ENCODE measurements around the gene HDAC4. TPM values are rescaled to one million over a fixed set of nuclear protein-coding genes. Genes with fewer than 3 reads are reported as not detected.

Gene HDAC4
- total and polyA plus RNA-seq, 4 donors: 2.9 to 37.2 (median 4.4) TPM

- WGBS: 98% methylated on average over 2 of the region's 2 CpGs
- no peak for DNase-seq (ENCODE audit: low spot score)
- H3K4me1 ChIP-seq (ENCODE audit: control insufficient read depth in 4 of 4, insufficient read depth in 4 of 4, low read length in 3 of 4): no peaks in the 10 kb centered on the region
- H3K27ac ChIP-seq (ENCODE audit: low read depth in 1 of 2, low read length in 2 of 2): no peak overlapping the region
- H3K27me3 ChIP-seq (ENCODE audit: control insufficient read depth in 4 of 4, insufficient read depth in 4 of 4, low read length in 3 of 4): no peaks in the 10 kb centered on the region
- TF ChIP-seq HNF4G (IDR thresholded peaks at IDR 0.05): no peak
- TF ChIP-seq GABPA (IDR thresholded peaks at IDR 0.05 in 1 of 2, conservative IDR thresholded peaks at IDR 0.05 in 1 of 2): no peak
- TF ChIP-seq FOXA1 (IDR thresholded peaks at IDR 0.05): no peak
- H3K9me3 ChIP-seq (ENCODE audit: control insufficient read depth in 4 of 4, low read length in 3 of 4): peaks cover 0 to 5% (median 0%) of the 10 kb centered on the region in 4 donors
- peaks cover 2 to 36% (median 18%) of the 10 kb centered on the region in 4 donors for H3K36me3 ChIP-seq (ENCODE audit: control insufficient read depth in 4 of 4, insufficient read depth in 3 of 4, low read depth in 1 of 4, low read length in 3 of 4)
- no peak overlapping the region for H3K9ac ChIP-seq (ENCODE audit: low read depth in 1 of 2, low read length in 2 of 2)
- H3K4me3 ChIP-seq (ENCODE audit: low read depth in 1 of 3, low read length in 3 of 3): no peak overlapping the region
These were observed 216.6 kb downstream of the HDAC4 start for GRCh38 chr2:239184179-239184578.

- 96% methylated on average over 23 of the region's 23 CpGs for WGBS
- H3K36me3 ChIP-seq (ENCODE audit: control insufficient read depth in 4 of 4, insufficient read depth in 3 of 4, low read depth in 1 of 4, low read length in 3 of 4): peaks cover 2 to 26% (median 11%) of the 10 kb centered on the region in 4 donors
- DNase-seq (ENCODE audit: low spot score): no peak
These were observed 217.6 kb downstream of the HDAC4 start for GRCh38 chr2:239182981-239183791.

More at GRCh38 chr2:239182981-239183791, 217.6 kb downstream of the HDAC4 start:
- no peaks in the 10 kb centered on the region for H3K9me3 ChIP-seq (ENCODE audit: control insufficient read depth in 4 of 4, low read length in 3 of 4)
- no peak overlapping the region for H3K27ac ChIP-seq (ENCODE audit: low read depth in 1 of 2, low read length in 2 of 2)
- H3K9ac ChIP-seq (ENCODE audit: low read depth in 1 of 2, low read length in 2 of 2): no peak overlapping the region
- no peaks in the 10 kb centered on the region for H3K27me3 ChIP-seq (ENCODE audit: control insufficient read depth in 4 of 4, insufficient read depth in 4 of 4, low read length in 3 of 4)
- H3K4me3 ChIP-seq (ENCODE audit: low read depth in 1 of 3, low read length in 3 of 3): no peak overlapping the region
- TF ChIP-seq NR2F2 (IDR thresholded peaks at IDR 0.05): no peak
- no peak for TF ChIP-seq REST (IDR thresholded peaks at IDR 0.05)
- no peak for TF ChIP-seq FOXA1 (IDR thresholded peaks at IDR 0.05)
- no peak for TF ChIP-seq FOXA2 (IDR thresholded peaks at IDR 0.05)
- TF ChIP-seq SP1 (IDR thresholded peaks at IDR 0.05): no peak
- TF ChIP-seq RAD21 (IDR thresholded peaks at IDR 0.05): no peak
- no peak for TF ChIP-seq YY1 (IDR thresholded peaks at IDR 0.05)
- TF ChIP-seq MAX (IDR thresholded peaks at IDR 0.05): no peak
- no peak for TF ChIP-seq HNF4G (IDR thresholded peaks at IDR 0.05)
- no peak for TF ChIP-seq JUND (IDR thresholded peaks at IDR 0.05)
- no peak for TF ChIP-seq CTCF (IDR thresholded peaks at IDR 0.05; ENCODE audit: low read depth, low read length, missing input control)
- TF ChIP-seq TAF1 (conservative IDR thresholded peaks at IDR 0.05): no peak
- TF ChIP-seq ATF3 (IDR thresholded peaks at IDR 0.05): no peak
- TF ChIP-seq GABPA (IDR thresholded peaks at IDR 0.05 in 1 of 2, conservative IDR thresholded peaks at IDR 0.05 in 1 of 2): no peak
- H3K4me1 ChIP-seq (ENCODE audit: control insufficient read depth in 4 of 4, insufficient read depth in 4 of 4, low read length in 3 of 4): no peaks in the 10 kb centered on the region
